Stimulated activated CD4-positive, alpha-beta T cell treated with anti-CD3 and anti-CD28 coated beads, Interleukin-4, amount 100 ng/mL, for 48 hours (primary cell): ENCODE measurements around the gene TULP3.

ENCODE experiments used
- DNase-seq, 2 donors: peaks; one replicate each; pipeline ENCODE4 v3.0.0-alpha.2; 2020; ENCODE audit warnings: low read depth in 2 of 2

The TULP3 gene

GRCh38 chr12:2877047-2877952, 13.4 kb upstream of the TULP3 start, which contains the start of the genes FOXM1 and RHNO1:
FOXM1 (minus strand) TSS chr12:2877174; CDS start chr12:2874478, 2,696 bp downstream.
RHNO1 (plus strand) TSS chr12:2877223; CDS start chr12:2885367, 8,144 bp downstream.
- peak; percentile 79 to 81 for DNase-seq

GRCh38 chr12:2877953-2878732, 12.5 kb upstream of the TULP3 start:
- no peak for DNase-seq

DNA sequence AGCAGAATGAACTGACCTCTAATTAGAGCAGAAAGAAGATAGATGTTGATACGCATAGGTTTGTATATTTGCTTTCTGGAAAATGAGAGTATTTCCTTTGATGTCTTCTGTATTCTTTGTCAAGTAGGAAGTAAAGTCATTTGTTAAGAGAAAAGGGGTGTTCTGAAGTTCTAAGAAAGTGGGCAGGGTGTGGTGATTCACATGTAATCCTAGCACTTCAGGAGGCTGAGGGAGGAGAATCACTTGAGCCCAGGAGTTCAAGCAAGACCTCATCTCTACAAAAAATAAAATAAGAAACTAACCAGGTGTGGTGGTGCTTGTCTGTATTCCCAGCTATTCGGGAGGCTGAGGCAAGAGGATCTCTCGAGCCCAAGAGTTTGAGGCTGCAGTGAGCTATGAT, 10.8 kb upstream of the TULP3 start:
- DNase-seq: no peak

DNA sequence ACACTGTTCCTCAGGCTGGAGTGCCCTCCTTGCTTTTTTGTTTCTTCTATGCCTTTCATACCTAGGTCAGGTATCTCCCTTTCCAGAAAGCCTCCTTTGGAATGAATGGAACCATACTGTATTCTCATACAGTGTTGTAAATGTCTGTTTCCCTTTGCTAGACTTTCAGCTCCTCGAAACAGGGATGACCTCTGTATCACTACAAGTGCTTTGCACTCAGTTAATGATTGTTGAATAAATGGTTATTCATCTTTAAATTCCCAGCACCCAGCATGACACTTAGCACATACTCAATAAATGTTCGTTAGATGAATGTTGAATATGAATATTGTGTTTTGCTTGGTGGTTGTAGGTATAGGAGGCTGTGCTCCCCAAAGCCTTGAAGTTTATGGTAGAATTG, 5.9 kb upstream of the TULP3 start:
- no peak for DNase-seq

DNA sequence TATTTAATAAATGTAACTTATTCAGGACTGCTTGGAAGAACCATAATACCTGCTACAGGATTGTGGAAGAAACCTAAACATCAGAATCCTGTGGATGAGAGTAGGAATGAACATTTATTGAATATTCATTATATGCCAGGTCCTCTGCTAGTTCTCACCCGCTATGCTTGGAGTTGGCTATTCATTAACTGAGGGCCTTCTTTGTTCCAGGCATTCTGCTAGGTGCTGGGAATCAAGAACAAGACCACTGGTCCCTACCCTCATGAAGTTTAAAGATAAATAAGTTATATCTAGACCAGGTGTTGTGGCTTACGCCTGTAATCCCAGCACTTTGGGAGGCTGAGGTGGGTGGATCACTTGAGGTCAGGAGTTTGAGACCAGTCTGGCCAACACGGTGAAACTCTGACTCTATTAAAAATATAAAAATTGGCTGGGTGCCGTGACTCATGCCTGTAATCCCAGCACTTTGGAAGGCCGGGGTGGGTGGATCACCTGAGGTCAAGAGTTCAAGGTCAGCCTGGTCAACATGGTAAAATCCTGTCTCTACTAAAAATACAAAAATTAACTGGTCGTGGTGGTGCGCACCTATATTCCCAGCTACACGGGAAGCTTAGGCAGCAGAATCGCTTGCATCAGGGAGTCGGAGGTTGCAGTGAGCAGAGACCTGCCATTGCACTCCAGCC, 3.8 kb upstream of the TULP3 start:
- no peak for DNase-seq

DNA sequence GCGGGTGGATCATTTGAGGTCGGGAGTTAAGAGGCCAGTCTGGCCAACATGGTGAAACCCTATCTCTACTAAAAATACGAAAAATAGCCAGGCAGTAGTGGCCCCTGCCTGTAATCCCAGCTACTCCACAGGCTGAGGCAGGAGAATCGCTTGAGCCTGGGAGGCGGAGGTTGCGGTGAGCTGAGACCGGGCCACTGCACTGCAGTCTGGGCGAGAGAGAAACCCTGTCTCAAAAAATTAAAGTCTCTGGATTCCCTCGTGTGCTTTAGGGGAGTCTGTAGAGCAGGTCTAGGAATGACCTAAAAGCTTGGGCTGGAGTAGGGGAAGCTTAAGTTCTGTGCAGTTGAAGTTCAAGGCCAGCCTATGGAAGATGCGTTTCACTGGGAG, 697 bp upstream of the TULP3 start:
- no peak for DNase-seq

GRCh38 chr12:2891240-2892053, 756 bp downstream of the TULP3 start:
- peak; percentile 7 to 10 for DNase-seq

- no peak for DNase-seq
Measured at GRCh38 chr12:2892246-2892645, 1.6 kb downstream of the TULP3 start.

- DNase-seq: no peak
Measured at GRCh38 chr12:2893007-2893406, 2.3 kb downstream of the TULP3 start.

- DNase-seq: no peak
Measured at GRCh38 chr12:2895051-2895451, 4.4 kb downstream of the TULP3 start.

GRCh38 chr12:2895511-2895910, 4.8 kb downstream of the TULP3 start:
- DNase-seq: no peak

GRCh38 chr12:2897418-2897817, 6.7 kb downstream of the TULP3 start:
- no peak for DNase-seq

- no peak for DNase-seq
Measured at GRCh38 chr12:2900642-2901041, 10.0 kb downstream of the TULP3 start.

GRCh38 chr12:2902272-2902880, 11.7 kb downstream of the TULP3 start:
- DNase-seq: no peak

- no peak for DNase-seq
Measured at GRCh38 chr12:2904260-2904659, 13.6 kb downstream of the TULP3 start.

DNA sequence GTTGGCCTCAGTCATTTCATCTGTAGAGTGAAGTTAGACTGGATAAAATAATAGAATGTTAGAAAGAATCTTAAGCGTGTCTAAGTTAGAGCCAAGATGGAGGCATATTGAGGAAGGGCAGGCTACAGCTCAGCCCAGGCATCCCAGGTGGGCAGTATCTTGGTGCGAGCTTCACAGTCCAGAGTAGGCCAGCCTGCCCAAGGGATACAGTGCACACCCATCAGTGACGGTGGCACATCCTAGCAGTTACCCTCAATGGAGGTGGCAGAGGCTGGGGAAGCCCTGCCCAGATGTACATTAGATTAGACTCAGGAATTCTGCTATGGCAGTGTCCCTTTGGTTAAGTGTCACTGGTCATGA, 21.5 kb downstream of the TULP3 start:
- no peak for DNase-seq

GRCh38 chr12:2919249-2919648, 28.6 kb downstream of the TULP3 start:
- DNase-seq: no peak

DNA sequence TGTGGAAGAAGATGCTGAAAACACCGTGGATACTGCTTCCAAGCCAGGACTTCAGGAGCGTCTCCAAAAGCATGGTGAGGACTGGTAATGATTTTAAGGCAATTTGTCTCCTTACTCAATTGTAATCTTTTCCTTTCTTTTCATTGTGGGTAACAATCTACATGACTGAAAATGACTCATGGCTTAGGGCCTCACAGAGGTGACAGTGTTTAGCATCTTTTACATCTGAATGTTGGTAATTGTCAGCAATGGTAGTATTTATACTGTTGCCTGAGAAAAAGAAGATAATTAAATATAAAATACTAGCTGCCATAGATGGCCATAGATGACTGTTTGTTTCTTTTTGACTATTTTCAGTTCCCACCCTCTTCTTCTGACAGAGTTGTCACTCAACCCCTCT, 31.6 kb downstream of the TULP3 start:
- DNase-seq: no peak

DNA sequence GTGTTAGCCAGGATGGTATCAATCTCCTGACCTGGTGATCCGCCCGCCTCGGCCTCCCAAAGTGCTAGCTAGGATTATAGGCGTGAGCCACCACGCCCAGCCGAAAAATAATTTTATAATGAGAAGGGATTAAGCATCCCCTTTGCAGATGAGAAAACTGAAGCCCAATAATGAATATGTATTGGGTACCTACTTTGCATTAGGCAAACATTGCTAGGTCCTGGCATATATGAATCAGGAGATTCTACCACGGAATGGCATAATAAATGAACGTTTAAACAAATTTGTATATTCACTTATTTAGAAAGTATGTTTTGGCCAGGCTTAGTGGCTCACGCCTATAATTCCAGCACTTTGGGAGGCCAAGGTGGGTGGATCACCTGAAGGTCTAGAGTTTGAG, 32.4 kb downstream of the TULP3 start:
- DNase-seq: no peak

DNA sequence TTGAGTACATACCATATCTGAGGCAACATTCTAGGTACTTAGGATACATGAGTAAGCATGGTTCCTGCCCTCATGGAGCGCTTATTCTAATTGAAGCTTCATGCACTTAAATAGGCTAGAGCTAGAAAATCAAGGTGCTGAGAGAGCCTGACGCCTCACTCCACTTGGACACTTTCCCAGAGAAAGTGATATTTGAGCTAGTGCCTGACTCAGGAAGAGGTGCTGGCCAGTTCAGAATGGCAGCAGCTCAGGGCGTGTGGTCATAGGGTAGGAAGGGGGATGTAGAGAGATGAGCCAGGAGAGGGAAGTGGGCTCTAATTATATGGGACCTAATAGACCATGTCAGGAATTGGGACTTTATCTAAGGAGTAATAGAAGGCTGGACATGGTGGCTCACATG, 33.3 kb downstream of the TULP3 start:
- DNase-seq: no peak
